Hippocampal formation (tissue), 2 donors: ENCODE measurements around the gene EPHB1.
"Not testable (repeated sequence)": the region's sequence is repeated elsewhere in the genome, so short reads cannot be mapped to it uniquely, and the experiment has no call there.

Experiments used
- DNase-seq, 2 donors: peaks; one replicate each; lab custom pipeline; 2025; lab: John Stamatoyannopoulos, UW

The EPHB1 gene

DNA sequence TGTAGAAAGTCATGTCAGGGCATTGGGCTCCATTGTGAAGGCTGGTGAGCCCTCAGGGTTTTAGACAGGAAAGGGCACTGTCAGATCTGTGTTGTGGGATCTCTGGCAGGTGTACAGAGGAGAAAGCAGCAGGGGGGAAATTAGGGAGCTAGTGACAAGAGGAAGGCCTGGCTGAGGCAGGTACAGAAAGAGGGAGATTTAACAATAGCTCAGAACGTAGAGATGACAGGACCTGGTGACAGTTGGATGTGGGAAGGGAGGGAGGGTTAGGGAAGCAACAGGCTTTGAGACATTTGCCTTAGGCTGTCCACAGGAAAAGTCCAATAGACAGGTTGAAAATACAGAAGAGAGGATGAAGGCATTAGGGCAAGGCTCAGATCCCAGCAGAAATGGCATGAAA lies 288.1 kb downstream of the EPHB1 start:
- DNase-seq: no peak

DNA sequence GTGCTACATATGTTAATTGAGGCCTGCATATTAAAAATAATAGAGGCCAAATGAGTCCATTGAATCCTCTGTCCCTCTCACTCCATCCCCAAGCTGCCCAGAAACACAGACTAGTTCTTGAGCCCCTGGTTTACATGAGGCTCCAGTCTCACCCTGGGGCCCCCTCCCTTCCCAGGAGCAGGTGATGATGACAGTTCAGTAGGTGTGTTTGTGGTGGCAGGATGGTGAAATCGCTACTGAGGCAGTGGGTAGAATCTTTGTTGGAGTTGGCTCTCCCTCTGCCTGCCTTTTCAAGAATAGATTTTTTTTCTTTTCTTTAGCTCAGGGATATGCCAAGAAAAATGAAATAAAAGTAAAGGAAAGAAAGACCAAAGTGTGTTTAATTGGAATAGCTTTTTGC lies 288.7 kb downstream of the EPHB1 start:
- DNase-seq: no peak

DNA sequence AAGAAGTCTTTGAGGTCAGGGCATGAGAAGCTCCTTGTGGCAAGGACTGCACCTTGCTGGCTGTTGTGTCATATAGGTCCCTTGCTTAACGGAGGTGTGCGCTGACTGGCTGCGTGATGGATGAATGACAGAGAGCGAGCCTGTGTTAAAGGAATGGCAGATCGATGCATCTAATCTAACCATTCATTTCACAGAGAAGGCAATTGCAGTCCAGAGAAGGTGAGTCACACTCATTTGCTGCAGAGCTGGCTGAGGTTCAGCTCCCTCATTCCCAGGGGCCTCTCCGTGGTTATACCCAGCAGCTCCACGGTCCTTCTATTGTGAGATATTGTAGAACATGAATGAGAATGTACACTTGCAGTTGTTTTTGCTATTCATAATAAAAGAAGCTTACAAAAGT lies 289.3 kb downstream of the EPHB1 start:
- DNase-seq: no peak

DNA sequence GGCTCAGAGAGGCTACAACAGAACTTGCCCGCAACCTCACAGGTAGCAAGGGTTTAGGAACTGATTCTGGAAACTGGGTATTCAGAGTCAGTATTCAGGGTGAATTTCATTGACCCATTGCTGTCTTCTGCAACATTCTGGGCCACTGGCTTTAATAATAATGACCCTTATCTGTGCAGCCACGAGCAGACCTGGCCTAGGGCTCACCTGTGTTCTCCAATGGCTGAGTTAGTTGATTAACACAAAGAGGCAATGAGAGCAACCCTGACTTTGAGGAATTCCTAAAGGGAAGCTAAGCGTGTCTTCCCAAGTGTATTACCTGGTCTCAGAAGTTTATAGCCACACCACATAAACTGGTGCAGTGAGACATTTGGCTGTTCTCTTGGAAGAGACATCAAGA lies 289.9 kb downstream of the EPHB1 start:
- no peak for DNase-seq

DNA sequence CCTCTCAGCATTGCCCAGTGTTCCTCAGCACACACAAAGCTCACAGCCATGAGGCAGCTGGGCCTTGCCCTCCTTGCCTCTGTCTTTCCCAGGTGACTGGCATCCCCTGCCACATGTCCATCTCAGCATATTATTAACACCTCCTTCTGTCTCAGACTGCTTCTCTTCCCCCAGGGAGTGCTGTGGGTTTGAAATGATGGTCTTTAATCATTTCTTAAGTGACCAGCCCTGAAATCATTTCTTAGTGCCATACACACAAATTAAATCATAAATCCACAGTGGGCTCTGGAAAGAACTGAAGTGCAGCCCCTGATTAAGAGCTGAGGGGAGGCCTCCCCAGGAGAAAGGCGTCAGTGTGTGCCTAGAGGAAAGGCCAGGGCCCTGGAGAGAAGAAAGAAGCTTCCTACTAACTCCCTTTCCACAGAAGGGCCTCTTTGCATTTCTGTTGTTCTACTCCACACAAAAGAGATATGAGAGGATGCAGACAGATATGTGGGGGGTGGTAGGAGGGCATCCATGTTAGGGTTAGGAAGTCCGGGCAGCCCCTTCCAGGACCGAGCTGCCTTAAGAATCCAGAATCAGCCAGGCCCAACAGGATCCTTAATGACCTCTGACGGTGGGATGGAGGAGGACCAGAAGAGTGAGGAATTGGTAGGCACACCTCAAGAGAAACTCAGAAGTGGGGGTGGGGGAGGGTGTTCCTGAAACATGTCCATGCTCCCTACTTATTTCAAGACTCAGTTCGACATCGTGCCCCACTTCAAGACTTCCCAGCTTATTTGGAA lies 290.8 kb downstream of the EPHB1 start:
- no peak for DNase-seq

DNA sequence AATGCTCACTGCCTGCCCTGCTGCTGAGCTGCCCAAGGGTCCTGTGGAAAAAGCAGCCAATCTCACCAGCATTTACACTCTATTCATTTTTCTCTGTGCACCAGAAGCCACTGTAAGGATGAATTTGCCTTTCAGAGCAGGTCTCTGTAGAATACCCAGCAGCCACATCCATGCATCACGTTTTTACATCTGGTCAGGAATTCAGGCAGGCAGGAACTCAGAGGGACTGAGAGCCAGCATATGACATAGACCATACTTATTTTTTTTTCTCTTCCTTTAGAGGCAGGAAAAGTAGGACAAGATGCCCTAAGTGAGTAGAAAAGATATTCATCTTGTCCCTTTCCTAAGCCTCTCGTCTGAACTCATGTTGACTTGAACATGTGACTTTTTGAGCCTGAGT lies 292.7 kb downstream of the EPHB1 start:
- no peak for DNase-seq

DNA sequence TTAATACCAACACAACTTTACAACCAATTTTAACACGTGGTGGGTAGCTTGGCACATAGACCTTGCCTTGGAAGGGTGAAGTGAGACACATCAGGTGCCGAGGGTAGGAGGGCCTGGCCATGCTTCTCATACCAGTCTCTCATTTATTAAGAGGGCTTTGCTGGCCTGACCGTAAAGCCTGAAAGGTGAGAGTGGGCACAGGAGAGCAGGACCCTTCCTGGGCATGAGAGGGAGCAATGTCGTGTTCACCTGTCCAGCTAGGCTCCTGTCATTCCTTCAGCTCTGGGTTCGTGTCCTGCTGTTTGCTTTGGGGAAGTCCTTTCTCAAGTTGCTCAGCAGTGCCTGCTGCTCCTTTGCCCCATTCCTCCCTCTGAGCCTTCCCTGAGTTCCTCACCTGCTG lies 294.4 kb downstream of the EPHB1 start:
- no peak for DNase-seq

DNA sequence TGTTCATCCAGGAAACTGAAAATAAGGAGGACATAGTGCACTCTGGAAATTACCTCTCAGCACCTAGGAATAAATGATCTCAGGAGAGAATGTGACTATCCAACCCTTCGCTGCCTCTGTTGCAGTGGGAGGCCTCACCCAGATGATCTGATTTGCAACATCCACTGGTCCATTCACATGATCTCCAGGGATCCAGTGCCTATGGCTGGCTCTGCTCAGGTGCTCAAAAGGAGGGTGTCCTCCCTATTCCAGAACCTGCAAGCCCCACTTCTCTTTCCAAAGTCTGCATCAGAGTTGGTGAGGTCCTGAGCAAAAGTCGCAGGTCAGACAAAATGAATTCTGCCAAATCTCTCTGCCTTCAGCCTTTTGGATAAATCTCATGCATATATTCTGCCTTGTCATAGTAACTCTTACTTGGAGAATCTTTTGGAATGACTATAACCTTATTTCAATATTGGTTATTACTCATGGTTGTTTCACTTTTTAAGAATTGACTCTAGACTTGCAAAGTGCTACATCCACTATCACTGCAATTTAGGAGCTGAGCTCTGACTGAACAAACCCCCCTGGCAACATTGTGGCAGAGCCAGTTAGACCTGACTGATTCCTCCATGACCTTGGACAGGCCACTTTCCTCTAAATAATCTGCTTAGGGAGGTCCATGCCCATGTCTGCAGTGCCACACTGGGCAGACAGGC lies 295.1 kb downstream of the EPHB1 start:
- no peak for DNase-seq

DNA sequence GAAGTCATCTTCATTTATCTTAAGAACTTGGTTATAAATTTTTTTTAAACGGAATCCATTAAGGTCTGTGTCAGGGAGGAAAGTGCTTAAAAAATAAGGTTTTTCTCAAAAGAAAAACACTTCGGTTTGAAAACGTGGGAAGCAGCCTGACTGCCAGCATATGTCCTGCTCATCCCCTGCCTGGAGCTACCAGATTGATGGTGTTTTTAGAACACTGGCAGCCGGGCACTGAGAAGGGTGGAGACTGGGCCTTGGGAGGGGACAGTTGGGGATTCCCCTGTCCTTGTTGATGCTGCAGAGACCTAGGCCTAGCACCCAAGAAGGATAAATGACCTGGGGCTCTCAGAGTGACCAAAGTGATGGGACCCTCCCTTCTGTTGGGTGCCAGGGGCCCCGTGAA lies 296.9 kb downstream of the EPHB1 start:
- no peak for DNase-seq

DNA sequence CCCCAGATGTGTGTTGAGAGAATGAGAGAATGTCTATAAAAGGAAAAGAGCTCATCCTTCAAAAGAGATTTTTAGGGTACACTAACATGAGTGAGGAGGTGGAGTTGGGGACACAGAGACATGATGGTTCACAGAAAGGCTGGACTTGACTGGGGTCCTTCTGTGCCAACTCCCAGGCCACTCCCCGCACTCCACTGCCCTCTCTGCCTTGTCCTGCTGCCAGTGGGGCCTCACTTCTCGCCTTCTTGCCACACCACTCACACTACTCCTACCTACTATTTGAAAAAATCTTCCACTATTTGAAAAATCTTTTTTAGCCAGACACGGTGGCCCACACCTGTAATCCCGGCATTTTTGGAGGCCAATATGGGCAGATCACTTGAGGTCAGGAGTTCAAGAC lies 298.1 kb downstream of the EPHB1 start:
- DNase-seq: no peak

DNA sequence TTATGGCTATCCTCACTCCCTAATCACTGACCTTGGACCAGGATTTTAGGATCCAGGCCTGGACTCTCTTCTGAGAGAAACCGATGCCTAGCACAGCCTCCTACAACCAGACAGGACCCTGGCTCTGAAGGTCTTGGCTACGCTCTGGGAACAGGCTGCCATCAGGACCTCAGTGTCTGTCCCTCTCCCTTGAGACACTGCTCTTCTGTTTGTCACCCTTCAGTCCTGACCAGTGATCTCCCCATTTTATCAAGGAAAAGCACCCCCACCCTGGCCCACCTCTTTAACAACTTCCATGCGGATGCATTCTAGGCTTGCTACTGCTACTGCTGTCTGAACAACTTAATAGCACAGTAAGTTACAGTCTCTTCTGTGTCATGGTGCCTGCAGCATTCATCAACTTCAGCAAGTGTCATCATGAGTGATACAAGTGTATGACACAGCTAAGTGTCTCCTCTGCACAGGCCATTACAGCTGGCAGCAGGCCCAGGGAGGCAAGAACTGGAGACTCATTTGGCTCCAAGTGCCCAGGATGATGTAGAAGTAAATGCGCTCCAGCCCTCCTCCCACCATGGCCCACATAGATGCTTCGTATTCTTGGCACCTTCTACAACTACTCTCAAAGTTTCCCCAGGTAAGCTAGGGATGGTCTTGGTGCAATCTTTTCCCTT lies 302.4 kb downstream of the EPHB1 start:
- no peak for DNase-seq

DNA sequence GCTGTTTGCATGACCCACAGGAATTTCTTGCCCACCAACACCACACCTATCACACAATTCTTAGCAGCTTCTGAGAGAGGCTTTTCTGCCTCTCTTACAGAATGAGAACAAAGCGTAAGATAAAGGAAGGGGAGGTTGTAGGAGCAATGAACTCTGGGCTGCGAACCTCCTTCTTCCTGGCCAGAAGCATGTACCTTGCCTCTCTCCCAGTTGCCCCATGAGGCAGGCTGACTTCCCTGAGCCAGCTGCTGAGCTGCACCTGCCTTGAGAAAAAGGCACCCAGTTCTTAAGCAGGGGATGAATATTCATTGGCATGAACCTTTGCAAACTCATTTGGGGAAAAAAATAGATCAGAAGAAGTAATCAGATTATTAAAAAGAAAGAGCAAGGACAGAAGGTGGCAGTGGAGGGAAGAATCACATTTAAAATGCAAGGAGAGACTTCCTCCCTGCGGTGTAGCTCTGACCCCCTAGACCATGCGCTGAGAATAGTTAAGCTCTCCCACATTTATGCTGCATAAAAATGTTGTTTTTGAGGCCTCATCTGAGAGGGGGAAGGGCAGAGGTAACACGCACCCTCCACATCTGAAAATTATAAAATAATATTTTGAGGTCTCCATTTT lies 304.8 kb downstream of the EPHB1 start:
- no peak for DNase-seq

DNA sequence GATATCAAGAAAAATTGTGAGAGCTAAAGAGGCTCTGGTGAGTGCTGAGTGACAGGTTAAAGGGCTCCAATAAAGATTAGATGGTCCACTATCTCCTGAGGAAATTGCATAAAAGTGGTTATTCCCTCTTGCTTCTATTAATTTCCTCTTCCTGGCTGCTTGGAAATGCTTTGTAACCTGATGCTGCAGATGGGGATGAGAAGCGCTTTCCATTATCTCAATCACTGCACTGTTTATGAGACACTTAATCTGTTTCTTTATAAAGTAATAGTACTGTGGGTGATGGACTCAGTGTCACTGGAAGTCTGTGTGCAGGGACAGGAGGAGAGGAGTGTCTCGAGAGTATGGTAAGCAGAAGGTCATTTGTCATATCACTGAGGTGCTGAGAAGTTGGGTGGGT lies 305.3 kb downstream of the EPHB1 start:
- no peak for DNase-seq

DNA sequence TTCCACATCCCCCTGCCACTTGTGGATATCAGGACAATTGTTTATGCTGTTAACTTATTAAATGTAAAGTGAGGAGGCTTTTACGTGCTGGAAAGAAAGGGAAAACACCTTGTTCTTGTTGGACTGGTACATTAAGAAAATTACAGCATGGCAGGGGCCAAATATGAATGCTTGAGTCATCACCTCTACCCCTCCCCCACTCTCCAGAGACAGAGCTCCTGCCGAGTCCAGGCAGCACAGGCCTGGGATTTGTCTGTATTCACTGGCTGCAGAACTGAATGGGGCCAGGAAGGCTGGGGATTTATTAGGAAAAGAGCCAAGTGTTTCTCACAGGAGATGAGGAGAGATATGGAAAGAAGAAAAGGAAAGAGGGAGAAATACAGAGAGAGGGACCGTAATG lies 308.9 kb downstream of the EPHB1 start:
- no peak for DNase-seq

DNA sequence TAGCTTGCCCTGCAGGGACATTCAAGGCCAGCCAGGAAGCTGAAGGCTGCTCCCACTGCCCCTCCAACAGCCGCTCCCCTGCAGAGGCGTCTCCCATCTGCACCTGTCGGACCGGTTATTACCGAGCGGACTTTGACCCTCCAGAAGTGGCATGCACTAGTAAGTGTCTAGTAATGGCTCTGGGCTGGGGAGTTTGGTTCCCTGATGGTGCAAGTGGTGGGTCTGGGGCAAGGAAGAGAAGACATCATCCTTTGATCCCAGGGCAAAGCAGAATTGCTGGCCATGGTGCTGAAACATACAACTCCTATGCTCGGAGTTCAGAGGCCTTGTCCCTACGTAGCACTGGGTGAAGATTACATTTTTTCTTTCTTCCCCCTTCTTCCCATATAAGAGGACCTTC lies 311.4 kb downstream of the EPHB1 start:
- no peak for DNase-seq

DNA sequence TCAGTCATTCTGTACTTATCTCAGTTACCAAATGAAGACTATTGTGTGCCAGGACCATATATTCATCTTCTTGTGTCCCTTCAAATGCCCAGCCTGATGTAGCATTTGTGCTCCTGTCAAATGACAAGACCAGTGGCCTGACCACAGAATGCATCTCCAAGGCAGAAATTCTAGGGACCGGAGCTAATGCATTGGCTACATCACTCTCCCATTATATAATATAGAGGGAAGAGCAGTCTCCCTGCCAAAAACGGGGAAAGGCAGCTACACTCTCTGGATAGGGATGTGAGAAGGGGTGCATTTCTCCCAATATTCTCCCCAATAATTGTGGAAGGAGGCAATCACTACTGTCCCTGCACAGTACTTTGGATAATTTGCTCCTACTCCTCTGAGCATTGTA lies 312.0 kb downstream of the EPHB1 start:
- DNase-seq: no peak

DNA sequence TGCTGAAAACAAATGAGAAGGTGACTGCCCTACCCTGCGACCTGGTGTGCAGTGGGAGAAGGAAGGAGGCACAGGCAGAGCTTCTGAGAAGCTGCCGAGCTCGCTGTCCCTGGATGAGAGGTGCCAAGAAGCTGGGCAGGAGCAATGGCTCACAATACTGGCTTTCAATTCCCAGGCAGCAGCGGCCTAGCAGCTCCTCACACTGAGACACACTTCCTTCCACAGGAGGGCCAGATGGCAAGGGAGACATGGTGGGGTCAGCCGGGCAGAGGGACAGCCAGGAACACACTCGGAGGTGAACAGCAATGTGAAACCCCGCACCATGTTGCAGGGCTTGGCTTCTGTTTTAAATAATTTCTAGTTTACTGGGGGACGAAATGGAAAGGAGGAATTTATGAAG lies 314.6 kb downstream of the EPHB1 start:
- no peak for DNase-seq

DNA sequence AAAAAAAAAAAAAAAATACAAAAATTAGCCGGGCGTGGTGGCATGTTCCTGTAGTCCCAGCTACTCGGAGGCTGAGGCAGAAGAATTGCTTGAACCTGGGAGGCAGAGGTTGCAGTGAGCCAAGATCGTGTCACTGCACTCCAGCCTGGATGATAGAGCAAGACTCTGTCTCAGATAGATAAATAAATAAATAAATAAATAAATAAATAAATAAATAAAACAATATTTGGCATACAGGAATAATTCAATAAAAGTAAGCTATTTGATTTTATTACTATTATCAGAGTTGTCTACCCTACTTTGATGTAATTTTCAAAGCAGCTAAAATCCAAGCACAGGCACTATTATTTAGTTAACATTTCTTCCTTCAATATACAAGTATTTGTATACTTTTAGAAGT lies 319.5 kb downstream of the EPHB1 start:
- not testable (repeated sequence) for DNase-seq

DNA sequence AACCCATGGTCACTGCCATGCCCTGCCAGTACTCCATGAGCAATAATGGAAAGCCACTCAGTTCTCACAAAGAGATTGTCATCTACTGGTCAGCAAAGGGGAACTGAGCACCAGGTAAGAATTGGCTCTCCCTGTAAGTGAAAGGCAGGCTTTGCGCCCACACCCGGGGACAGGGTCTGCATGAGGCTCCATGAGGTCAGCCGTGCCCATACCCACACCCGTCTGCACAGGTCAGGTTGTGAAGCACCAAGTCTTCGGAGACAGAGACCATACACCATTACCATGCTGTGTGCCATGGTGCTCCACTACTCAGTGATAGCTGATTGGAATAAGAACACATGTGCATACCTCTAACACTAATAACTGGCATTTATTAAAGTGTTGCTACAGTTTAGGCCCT lies 322.9 kb downstream of the EPHB1 start:
- DNase-seq: no peak

DNA sequence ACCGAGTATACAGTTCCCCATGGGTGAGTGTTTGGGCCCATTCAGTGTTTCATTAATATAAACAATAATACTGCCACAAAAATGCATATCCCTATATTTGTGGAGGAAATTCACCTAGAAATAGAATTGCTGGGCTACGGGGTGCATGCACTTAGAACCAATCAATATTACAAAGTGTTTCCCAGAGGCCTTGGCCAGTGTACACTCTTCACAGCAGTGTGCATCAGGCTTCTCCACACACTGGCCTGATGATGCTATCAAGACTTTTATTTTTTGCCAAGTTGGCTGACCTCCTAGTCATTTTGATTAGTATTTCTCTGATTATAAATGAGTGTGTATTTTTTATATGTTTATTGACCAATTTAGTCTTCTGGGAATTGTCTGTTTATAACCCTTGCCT lies 323.7 kb downstream of the EPHB1 start:
- no peak for DNase-seq

DNA sequence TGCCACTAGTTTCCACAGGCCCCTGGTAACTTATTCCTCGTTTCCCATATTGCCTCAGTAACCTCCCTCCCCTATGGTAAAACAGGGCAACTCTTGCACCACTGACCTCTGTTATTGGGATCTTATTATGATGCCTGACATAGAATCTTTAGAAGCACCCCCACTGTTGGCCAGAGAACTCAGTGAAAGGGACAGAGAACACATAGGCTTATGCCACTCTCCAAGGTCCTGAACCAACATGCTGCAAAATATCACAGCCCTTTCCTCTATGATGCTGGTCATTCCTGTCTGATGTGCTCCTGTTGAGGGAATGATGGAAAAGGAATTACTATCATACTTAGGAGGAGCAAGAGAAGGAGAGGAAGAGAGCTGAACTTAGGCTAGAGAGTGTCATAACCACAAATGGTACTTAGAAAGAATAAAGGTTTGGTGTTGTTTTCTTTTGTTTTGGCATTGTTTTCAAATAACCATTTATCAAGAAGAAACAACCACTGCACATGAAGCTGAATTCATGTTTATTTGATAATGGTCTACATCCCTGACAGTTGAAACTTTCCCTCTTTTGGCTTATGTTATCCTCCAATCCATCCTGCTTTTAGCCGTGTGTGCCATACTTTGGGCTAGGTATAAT lies 330.2 kb downstream of the EPHB1 start:
- no peak for DNase-seq

DNA sequence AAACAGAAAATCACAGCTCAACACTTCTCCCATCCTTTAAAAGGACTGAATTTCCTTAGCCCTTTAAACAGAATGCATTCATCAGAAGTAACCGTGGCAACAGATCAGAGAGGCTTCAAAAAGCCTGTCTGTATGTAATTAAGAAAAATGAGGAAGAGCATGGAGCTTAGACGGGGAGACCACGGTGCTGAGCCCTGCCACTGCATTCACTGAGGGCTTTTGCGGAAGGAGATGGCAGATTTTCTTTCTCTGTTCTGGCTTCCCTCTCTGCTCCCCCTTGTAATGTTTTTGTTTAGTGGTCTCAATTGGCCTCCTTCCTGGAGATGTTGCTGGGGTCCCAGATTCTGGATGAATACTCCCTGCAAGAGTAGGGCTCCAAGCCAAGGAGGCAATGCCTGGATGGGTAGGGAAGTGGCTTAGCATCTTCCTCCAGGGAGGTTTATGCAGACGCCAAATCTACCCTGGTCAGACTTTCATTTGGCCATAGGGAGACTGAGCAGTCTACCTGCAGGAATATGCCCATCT lies 332.9 kb downstream of the EPHB1 start:
- no peak for DNase-seq
